HUDEP-2 (cell line): ENCODE measurements around the gene ZNF593.

Experiments used
- DNase-seq, 76 experiments: peaks; one replicate each; lab custom pipeline; 2025; ENCODE audit not compliant: unreplicated experiment in 76 of 76; lab: John Stamatoyannopoulos, UW

Gene ZNF593

GRCh38 chr1:26191739-26192138 lies 22.0 kb downstream of the ZNF593 start:
- no peak for DNase-seq

- no peak for DNase-seq
These were observed 26.1 kb downstream of the ZNF593 start for GRCh38 chr1:26195805-26196204.

GRCh38 chr1:26197301-26197700 lies 27.6 kb downstream of the ZNF593 start:
- no peak for DNase-seq

- DNase-seq, result no peak
These were observed 28.1 kb downstream of the ZNF593 start for GRCh38 chr1:26197813-26198212.

- DNase-seq, result no peak
These were observed 30.7 kb downstream of the ZNF593 start for GRCh38 chr1:26200413-26200812.

GRCh38 chr1:26203642-26204318 lies 34.1 kb downstream of the ZNF593 start:
- peak in 1 of 76 experiments; percentile 4 for DNase-seq

GRCh38 chr1:26210147-26210870 lies 40.6 kb downstream of the ZNF593 start:
- no peak for DNase-seq

GRCh38 chr1:26212726-26213125 lies 43.0 kb downstream of the ZNF593 start:
- DNase-seq, result no peak

- DNase-seq, result no peak
These were observed 43.7 kb downstream of the ZNF593 start for GRCh38 chr1:26213335-26213905.

GRCh38 chr1:26215246-26215645 lies 45.5 kb downstream of the ZNF593 start:
- no peak for DNase-seq

GRCh38 chr1:26218906-26219494 lies 49.3 kb downstream of the ZNF593 start:
- DNase-seq, result peak in 60 of 76 experiments; percentile 16 to 78 (median 48)
